ENCODE data around the gene KCNQ1.

Gene KCNQ1

DNA sequence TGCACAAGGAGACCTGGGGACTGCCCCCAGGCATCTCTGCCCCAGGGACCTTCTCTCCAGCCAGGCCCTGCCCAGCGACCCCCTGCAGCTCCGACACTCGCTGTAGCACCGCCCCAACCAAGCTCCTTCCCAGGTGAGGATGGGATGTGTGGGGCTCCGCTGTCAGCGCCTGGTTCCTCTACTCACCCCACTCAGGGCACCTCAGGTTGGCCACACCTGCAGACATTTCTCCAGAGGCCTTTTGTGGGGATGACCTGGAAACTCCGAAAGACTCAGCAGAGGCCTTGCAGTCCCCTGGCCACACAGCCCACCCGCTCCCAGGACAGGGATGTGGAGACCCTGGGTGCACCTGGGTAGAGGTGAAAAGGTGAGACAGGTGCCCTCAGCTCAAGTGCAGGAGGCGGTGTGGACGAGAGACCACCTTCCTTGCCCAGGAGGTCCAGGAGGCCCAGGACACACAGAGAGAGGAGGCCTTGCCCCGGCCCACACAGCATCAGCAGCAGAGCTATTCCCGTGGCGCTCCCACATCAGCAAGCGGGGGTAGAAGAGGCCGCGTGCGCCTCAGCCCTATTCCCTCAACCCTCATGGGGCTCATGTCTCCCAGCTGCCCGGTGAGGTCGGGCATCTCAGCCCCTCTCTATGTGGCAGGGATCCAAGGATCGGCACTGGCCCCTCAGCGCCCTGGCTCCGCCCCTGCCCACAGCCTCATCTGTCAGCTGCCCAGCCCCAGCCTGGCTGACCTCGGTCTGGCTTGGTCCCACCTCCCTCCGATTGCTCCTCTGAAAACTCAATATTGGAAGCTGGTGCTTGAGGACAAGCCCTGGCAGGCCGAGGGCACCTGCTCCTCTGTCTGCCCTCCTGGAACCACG is 21.4 kb upstream of the KCNQ1 start:
- TF ChIP-seq, protein P1, sequence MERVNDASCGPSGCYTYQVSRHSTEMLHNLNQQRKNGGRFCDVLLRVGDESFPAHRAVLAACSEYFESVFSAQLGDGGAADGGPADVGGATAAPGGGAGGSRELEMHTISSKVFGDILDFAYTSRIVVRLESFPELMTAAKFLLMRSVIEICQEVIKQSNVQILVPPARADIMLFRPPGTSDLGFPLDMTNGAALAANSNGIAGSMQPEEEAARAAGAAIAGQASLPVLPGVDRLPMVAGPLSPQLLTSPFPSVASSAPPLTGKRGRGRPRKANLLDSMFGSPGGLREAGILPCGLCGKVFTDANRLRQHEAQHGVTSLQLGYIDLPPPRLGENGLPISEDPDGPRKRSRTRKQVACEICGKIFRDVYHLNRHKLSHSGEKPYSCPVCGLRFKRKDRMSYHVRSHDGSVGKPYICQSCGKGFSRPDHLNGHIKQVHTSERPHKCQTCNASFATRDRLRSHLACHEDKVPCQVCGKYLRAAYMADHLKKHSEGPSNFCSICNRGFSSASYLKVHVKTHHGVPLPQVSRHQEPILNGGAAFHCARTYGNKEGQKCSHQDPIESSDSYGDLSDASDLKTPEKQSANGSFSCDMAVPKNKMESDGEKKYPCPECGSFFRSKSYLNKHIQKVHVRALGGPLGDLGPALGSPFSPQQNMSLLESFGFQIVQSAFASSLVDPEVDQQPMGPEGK (CRISPR knock-in tag; IDR thresholded peaks at IDR 0.05; ENCODE audit: borderline replicate concordance), result no peak
- no peak for TF ChIP-seq RARB (CRISPR knock-in tag; IDR thresholded peaks at IDR 0.05)
- TF ChIP-seq, protein P2, sequence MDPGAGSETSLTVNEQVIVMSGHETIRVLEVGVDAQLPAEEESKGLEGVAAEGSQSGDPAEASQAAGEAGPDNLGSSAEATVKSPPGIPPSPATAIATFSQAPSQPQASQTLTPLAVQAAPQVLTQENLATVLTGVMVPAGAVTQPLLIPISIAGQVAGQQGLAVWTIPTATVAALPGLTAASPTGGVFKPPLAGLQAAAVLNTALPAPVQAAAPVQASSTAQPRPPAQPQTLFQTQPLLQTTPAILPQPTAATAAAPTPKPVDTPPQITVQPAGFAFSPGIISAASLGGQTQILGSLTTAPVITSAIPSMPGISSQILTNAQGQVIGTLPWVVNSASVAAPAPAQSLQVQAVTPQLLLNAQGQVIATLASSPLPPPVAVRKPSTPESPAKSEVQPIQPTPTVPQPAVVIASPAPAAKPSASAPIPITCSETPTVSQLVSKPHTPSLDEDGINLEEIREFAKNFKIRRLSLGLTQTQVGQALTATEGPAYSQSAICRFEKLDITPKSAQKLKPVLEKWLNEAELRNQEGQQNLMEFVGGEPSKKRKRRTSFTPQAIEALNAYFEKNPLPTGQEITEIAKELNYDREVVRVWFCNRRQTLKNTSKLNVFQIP (CRISPR knock-in tag; IDR thresholded peaks at IDR 0.05; ENCODE audit: borderline replicate concordance, low read depth), result no peak
- TF ChIP-seq ZNF565 (CRISPR knock-in tag; conservative IDR thresholded peaks at IDR 0.05; ENCODE audit: low read depth), result no peak
- no peak for TF ChIP-seq OSR1 (CRISPR knock-in tag; IDR thresholded peaks at IDR 0.05)
- no peak for TF ChIP-seq ZC3H10 (CRISPR knock-in tag; IDR thresholded peaks at IDR 0.05)
- no peak for TF ChIP-seq ZNF8 (CRISPR knock-in tag; IDR thresholded peaks at IDR 0.05)
- TF ChIP-seq ZFP30 (CRISPR knock-in tag; IDR thresholded peaks at IDR 0.05), result no peak
- TF ChIP-seq ZNF70 (CRISPR knock-in tag; IDR thresholded peaks at IDR 0.05), result no peak
- no peak for ATAC-seq

DNA sequence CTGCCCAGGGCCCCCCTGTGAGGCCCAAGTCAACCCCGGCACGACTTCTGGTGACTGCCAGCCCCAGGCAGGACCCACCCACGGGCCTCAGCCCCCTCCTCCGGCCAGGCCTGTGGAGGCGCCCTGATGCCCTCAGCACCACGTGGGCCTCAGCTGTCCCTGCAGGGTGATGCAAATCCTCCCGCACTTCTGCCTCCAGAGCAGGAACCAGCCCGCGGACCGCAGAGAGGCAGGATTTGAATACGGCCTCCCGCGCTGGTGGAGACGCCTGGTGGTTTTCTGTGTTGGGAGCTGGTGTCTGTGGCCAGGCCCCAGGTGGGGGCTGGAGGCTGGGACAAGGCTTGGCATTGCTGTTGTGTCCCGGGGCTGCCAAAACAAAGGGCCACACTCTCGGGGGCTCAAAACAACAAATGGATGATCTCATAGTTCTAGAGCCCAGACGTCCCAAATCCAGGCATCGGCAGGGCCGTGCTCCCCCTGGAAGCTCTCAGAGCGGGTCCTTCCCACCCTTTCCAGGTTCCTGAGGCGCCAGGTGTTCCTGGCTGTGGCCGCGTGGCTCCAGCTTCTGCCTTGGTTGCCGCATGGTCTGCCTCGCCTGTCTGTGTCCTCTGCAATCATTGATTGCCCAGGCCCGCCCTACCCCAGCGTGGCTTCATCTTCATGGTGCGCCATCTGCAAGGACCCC is 19.9 kb upstream of the KCNQ1 start:
- TF ChIP-seq ZNF70 (CRISPR knock-in tag; IDR thresholded peaks at IDR 0.05), result no peak
- no peak for TF ChIP-seq ZNF8 (CRISPR knock-in tag; IDR thresholded peaks at IDR 0.05)
- no peak for ATAC-seq

DNA sequence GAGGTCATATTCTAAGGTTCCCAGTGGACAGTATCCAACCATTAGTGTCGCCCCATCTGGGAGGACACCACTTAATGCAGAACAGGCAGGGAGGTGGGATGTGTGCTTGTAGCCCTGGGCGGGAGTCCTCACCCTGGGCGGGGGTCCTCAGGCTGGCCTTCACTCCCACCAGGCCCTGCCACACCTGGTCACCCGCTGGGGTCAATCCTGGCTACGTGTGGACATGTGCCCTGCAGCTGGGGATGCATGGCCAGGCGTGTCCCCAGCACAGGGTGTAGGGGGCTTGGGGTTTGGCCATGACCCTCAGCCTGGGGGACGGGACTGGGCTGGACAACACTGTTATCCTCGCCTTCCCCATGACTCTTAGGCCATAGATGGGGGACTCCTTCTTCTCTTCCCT is 19.3 kb upstream of the KCNQ1 start:
- no peak for ATAC-seq
- no peak for TF ChIP-seq CSDC2 (CRISPR knock-in tag; IDR thresholded peaks at IDR 0.05)
- no peak for TF ChIP-seq ZFP30 (CRISPR knock-in tag; IDR thresholded peaks at IDR 0.05)
- no peak for TF ChIP-seq ZNF70 (CRISPR knock-in tag; IDR thresholded peaks at IDR 0.05)
- TF ChIP-seq, protein P3, sequence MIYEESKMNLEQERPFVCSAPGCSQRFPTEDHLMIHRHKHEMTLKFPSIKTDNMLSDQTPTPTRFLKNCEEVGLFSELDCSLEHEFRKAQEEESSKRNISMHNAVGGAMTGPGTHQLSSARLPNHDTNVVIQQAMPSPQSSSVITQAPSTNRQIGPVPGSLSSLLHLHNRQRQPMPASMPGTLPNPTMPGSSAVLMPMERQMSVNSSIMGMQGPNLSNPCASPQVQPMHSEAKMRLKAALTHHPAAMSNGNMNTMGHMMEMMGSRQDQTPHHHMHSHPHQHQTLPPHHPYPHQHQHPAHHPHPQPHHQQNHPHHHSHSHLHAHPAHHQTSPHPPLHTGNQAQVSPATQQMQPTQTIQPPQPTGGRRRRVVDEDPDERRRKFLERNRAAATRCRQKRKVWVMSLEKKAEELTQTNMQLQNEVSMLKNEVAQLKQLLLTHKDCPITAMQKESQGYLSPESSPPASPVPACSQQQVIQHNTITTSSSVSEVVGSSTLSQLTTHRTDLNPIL (CRISPR knock-in tag; IDR thresholded peaks at IDR 0.05; ENCODE audit: low read depth), result no peak
- TF ChIP-seq, protein P4, sequence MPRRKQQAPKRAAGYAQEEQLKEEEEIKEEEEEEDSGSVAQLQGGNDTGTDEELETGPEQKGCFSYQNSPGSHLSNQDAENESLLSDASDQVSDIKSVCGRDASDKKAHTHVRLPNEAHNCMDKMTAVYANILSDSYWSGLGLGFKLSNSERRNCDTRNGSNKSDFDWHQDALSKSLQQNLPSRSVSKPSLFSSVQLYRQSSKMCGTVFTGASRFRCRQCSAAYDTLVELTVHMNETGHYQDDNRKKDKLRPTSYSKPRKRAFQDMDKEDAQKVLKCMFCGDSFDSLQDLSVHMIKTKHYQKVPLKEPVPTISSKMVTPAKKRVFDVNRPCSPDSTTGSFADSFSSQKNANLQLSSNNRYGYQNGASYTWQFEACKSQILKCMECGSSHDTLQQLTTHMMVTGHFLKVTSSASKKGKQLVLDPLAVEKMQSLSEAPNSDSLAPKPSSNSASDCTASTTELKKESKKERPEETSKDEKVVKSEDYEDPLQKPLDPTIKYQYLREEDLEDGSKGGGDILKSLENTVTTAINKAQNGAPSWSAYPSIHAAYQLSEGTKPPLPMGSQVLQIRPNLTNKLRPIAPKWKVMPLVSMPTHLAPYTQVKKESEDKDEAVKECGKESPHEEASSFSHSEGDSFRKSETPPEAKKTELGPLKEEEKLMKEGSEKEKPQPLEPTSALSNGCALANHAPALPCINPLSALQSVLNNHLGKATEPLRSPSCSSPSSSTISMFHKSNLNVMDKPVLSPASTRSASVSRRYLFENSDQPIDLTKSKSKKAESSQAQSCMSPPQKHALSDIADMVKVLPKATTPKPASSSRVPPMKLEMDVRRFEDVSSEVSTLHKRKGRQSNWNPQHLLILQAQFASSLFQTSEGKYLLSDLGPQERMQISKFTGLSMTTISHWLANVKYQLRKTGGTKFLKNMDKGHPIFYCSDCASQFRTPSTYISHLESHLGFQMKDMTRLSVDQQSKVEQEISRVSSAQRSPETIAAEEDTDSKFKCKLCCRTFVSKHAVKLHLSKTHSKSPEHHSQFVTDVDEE (CRISPR knock-in tag; IDR thresholded peaks at IDR 0.05), result no peak
- TF ChIP-seq, protein P5, sequence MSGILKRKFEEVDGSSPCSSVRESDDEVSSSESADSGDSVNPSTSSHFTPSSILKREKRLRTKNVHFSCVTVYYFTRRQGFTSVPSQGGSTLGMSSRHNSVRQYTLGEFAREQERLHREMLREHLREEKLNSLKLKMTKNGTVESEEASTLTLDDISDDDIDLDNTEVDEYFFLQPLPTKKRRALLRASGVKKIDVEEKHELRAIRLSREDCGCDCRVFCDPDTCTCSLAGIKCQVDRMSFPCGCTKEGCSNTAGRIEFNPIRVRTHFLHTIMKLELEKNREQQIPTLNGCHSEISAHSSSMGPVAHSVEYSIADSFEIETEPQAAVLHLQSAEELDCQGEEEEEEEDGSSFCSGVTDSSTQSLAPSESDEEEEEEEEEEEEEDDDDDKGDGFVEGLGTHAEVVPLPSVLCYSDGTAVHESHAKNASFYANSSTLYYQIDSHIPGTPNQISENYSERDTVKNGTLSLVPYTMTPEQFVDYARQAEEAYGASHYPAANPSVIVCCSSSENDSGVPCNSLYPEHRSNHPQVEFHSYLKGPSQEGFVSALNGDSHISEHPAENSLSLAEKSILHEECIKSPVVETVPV (CRISPR knock-in tag; IDR thresholded peaks at IDR 0.05), result no peak
- TF ChIP-seq, protein P1 (CRISPR knock-in tag; IDR thresholded peaks at IDR 0.05; ENCODE audit: borderline replicate concordance), result no peak
- TF ChIP-seq BACH2 (CRISPR knock-in tag; IDR thresholded peaks at IDR 0.05; ENCODE audit: borderline replicate concordance), result no peak
- TF ChIP-seq RARB (CRISPR knock-in tag; IDR thresholded peaks at IDR 0.05), result no peak
- TF ChIP-seq, protein P2 (CRISPR knock-in tag; IDR thresholded peaks at IDR 0.05; ENCODE audit: borderline replicate concordance, low read depth), result no peak
- no peak for TF ChIP-seq ZFP3 (CRISPR knock-in tag; IDR thresholded peaks at IDR 0.05)

All from SK-N-SH treated with all-trans-retinoic acid at 6 μM for 48 hours (cell line).